ENCODE data around the gene GARIN5A.

- TF ChIP-seq CTCF (IDR thresholded peaks at IDR 0.05) (no peak), POLR2A (IDR thresholded peaks at IDR 0.05) (no peak)
Observed at GRCh38 chr19:50466706-50467039, 10.0 kb downstream of the GARIN5A start.
